Panc1 (cell line): Measurements from ENCODE around the gene GRM7. TPM values are rescaled to one million over a fixed set of nuclear protein-coding genes. Genes with fewer than 3 reads are reported as not detected.

Experiments
- ATAC-seq: fragments of 200-7000 bp; cut with Tn5 transposase; 2 replicates; pipeline ENCODE4 v1.9.1; 2020; ENCODE audit warnings: mild to moderate bottlenecking, moderate library complexity
- BruUV-seq: library from RNA; stranded (reverse); fragments of 400-500 nt; replicated peaks from 2 replicates; lab custom pipeline; 2021; lab: Mats Ljungman, UMichigan
- CTCF ChIA-PET: fragments of 300-600 bp; sonication (Branson Sonifier 250); formaldehyde crosslinking; loops from one replicate; lab custom pipeline; 2022; ENCODE audit warnings: antibody characterized with exemption; lab: Charles Lee
- POLR2A ChIA-PET: fragments of 300-600 bp; sonication (Branson Sonifier 250); formaldehyde crosslinking; loops from one replicate; lab custom pipeline; 2022; ENCODE audit warnings: antibody characterized with exemption; lab: Charles Lee
- DNase-seq: peaks from one replicate; pipeline ENCODE4 v3.0.0-alpha.2; 2010; ENCODE audit warnings: low read depth, low spot score
- H3K27ac ChIP-seq: 2 replicates; pipeline ENCODE4 v1.5.1; 2011; ENCODE audit warnings: mild to moderate bottlenecking, low read length, inconsistent platforms
- H3K27me3 ChIP-seq: fragments of 200-500 bp; sonication (Bioruptor generic); 2 replicates; pipeline ENCODE4 v1.6.0; 2014; ENCODE audit warnings: low read length, inconsistent platforms; ENCODE audit not compliant: control insufficient read depth, insufficient read depth
- H3K36me3 ChIP-seq: fragments of 200-500 bp; sonication (Bioruptor generic); 2 replicates; pipeline ENCODE4 v1.5.1; 2014; ENCODE audit warnings: inconsistent platforms, mild to moderate bottlenecking, low read length, moderate library complexity; ENCODE audit not compliant: control insufficient read depth, insufficient read depth
- H3K4me1 ChIP-seq: 2 replicates; pipeline ENCODE4 v1.5.1; 2011; ENCODE audit warnings: inconsistent platforms, mild to moderate bottlenecking, low read length, moderate library complexity; ENCODE audit not compliant: control insufficient read depth, insufficient read depth
- H3K4me3 ChIP-seq, 2 experiments: 2 replicates each; pipeline ENCODE4 v1.5.1; 2011 to 2012; ENCODE audit warnings: low read depth in 2 of 2, low read length in 2 of 2, mild to moderate bottlenecking in 2 of 2, inconsistent platforms in 1 of 2, moderate library complexity in 1 of 2
- H3K9me3 ChIP-seq: fragments of 200-500 bp; sonication (Bioruptor generic); 2 replicates; pipeline ENCODE4 v1.5.1; 2014; ENCODE audit warnings: low read depth, mild to moderate bottlenecking, inconsistent platforms, low read length, moderate library complexity; ENCODE audit not compliant: control insufficient read depth, insufficient read depth
- POLR2AphosphoS5 ChIP-seq: IDR thresholded peaks from 2 replicates; pipeline ENCODE4 v1.6.1; 2012; ENCODE audit warnings: mild to moderate bottlenecking, low read depth, low read length, moderate library complexity
- REST ChIP-seq, 2 experiments: IDR thresholded peaks; 2 replicates each; pipeline ENCODE4 v1.6.1; 2011 to 2012; ENCODE audit warnings: low read depth in 2 of 2, control low read depth in 1 of 2, low read length in 1 of 2, mild to moderate bottlenecking in 1 of 2, moderate library complexity in 1 of 2; ENCODE audit not compliant: insufficient read depth in 1 of 2
- SIN3A ChIP-seq: IDR thresholded peaks from 2 replicates; pipeline ENCODE4 v1.6.1; 2012; ENCODE audit warnings: low read depth, mild to moderate bottlenecking, low read length, moderate library complexity, borderline replicate concordance; ENCODE audit not compliant: insufficient read depth
- TCF7L2 ChIP-seq: IDR thresholded peaks from 2 replicates; pipeline ENCODE4 v1.6.1; 2011; ENCODE audit warnings: mild to moderate bottlenecking, low read depth, low read length, inconsistent platforms
- in situ Hi-C: cut with HindIII; loops from 2 replicates; pipeline ENCODE4 v1.10.0; 2016; ENCODE audit warnings: low sequenced_read_pairs, low pct_unique_long_range_greater_than_20kb
- intact Hi-C: fragments of 100-400 bp; cut with micrococcal nuclease; formaldehyde crosslinking; loops from one replicate; pipeline ENCODE4 v1.10.0; 2022; ENCODE audit not compliant: unreplicated experiment
- total RNA-seq: library from RNA; stranded (reverse); gene quantifications from one replicate; pipeline ENCODE4 v1.2.1, GENCODE V29; 2021; ENCODE audit not compliant: unreplicated experiment
- TF ChIP-seq, protein P1 (sequence below): fragments of 450-650 bp; IDR thresholded peaks from 2 replicates; pipeline ENCODE4 v1.5.1; 2017; ENCODE audit warnings: mild to moderate bottlenecking

GRM7 gene
- total RNA-seq, 1 experiment from 2014 or later, result not detected

DNA sequence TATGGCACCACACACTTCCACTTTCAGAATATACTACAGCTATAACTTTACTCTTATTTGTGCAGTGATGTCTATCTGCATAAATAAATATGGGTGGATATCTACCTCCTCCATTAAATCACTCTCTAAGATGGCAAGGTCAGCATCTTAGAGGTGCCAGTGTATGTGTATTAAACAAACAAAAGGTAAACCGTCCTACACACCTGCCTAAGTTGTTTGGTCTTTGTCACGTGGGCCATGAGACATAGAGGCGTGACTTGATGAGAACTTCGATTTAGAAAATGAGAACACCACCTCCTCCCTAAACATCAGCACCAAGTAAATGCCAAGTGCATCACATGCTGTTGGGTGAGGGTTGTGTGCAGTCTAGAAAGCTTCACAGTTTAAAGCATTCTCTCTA is 310.6 kb downstream of the GRM7 start:
- Histone ChIP-seq H3K4me3 (no peak overlapping the region), H3K27ac (no peak overlapping the region), H3K27me3 (no peaks in the 10 kb centered on the region), H3K36me3 (no peaks in the 10 kb centered on the region), H3K9me3 (no peaks in the 10 kb centered on the region), H3K4me1 (no peaks in the 10 kb centered on the region)
- no TSS peak for BruUV-seq
- in situ Hi-C loops, result no loop called here
- ChIA-PET POLR2A (no interaction called here), CTCF (no interaction called here)
- no peak for ATAC-seq
- TF ChIP-seq, protein P1, sequence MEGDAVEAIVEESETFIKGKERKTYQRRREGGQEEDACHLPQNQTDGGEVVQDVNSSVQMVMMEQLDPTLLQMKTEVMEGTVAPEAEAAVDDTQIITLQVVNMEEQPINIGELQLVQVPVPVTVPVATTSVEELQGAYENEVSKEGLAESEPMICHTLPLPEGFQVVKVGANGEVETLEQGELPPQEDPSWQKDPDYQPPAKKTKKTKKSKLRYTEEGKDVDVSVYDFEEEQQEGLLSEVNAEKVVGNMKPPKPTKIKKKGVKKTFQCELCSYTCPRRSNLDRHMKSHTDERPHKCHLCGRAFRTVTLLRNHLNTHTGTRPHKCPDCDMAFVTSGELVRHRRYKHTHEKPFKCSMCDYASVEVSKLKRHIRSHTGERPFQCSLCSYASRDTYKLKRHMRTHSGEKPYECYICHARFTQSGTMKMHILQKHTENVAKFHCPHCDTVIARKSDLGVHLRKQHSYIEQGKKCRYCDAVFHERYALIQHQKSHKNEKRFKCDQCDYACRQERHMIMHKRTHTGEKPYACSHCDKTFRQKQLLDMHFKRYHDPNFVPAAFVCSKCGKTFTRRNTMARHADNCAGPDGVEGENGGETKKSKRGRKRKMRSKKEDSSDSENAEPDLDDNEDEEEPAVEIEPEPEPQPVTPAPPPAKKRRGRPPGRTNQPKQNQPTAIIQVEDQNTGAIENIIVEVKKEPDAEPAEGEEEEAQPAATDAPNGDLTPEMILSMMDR, result no peak
- TF ChIP-seq REST (IDR thresholded peaks at IDR 0.05; ENCODE audit: insufficient read depth in 1 of 2, low read depth in 2 of 2, low read length in 1 of 2), result no peak
- no peak for TF ChIP-seq TCF7L2
- no peak for TF ChIP-seq POLR2AphosphoS5
- TF ChIP-seq SIN3A, result no peak
- intact Hi-C loops, result no loop called here
- DNase-seq, result no peak

GRCh38 chr3:7172996-7173395 is 312.1 kb downstream of the GRM7 start:
- ATAC-seq, result no peak
- H3K9me3 ChIP-seq, result no peaks in the 10 kb centered on the region
- H3K27ac ChIP-seq, result no peak overlapping the region
- H3K4me3 ChIP-seq, result no peak overlapping the region
- H3K27me3 ChIP-seq, result no peaks in the 10 kb centered on the region
- in situ Hi-C loops (no loop called here), intact Hi-C loops (no loop called here)
- POLR2A ChIA-PET, result no interaction called here
- no TSS peak for BruUV-seq
- H3K36me3 ChIP-seq, result no peaks in the 10 kb centered on the region
- CTCF ChIA-PET, result no interaction called here
- no peak for DNase-seq
- TF ChIP-seq TCF7L2 (no peak), REST (IDR thresholded peaks at IDR 0.05; ENCODE audit: insufficient read depth in 1 of 2, low read depth in 2 of 2, low read length in 1 of 2) (no peak), SIN3A (no peak), POLR2AphosphoS5 (no peak)
- TF ChIP-seq, protein P1, result no peak
- no peaks in the 10 kb centered on the region for H3K4me1 ChIP-seq
